ENCODE results near the gene RAB17.

- TF ChIP-seq CTCF (IDR thresholded peaks at IDR 0.05; ENCODE audit: low read depth, low read length) = no peak
- no peak for TF ChIP-seq POLR2A (IDR thresholded peaks at IDR 0.05; ENCODE audit: extremely low read depth, insufficient read length)
Observed at GRCh38 chr2:237604391-237604790, 13.9 kb upstream of the RAB17 start.
